ENCODE measurements around the gene LMAN2L. TPM values are rescaled to one million over a fixed set of nuclear protein-coding genes. Genes with fewer than 3 reads are reported as not detected.

Gene LMAN2L
- total and polyA plus RNA-seq, 5 donors, result 12.9 to 24.3 (median 19.8) TPM

DNA sequence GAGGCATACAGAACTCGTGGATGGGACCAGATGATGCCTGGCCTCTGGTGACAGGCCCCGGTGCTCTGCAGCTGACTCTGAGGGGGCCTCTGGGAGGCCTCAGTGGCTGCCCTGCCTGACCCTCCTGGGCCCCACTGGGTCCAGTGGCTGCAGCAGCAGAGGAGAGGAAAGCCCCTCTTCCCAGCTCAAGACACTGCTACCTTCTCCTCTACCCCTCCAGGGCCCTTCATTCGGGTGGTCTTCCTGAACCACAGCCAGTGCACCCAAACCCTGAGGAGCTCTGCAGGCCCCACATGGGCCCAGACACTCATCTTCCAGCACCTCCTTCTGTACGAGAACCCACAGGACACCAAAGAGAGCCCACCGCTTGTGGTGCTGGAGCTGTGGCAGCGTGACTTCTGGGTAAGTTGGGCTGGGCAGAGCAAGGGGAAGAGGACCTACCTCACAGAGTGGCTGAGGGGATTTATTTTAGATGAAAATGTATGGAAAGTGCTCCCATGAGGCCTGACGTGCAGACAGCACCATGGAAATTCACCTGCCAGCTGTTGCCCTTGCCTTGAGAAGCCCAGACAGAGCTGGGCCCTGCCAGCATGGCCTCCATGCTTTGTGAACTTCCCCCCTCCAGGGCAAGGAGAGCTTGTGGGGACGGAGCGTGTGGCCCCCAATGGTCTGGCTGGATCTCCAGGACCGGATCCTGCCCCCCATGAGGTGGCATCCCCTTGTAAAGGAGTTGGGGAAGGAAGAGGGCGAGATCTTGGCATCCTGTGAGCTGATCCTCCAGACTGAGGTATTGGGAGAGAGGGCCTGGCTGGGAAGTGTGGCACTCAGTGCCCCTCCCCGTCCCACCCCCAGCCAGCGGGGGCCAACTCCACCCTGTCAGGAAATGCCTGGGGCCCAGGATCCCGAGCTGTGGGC is 46.3 kb downstream of the LMAN2L start:
- intact Hi-C loops (cut with DNase I), result no loop called here
- Histone ChIP-seq H3K4me3 (ENCODE audit: low read length) (no peak overlapping the region), H3K9me3 (ENCODE audit: control insufficient read depth, low read length) (no peaks in the 10 kb centered on the region), H3K4me1 (ENCODE audit: control insufficient read depth, insufficient read depth, low read length) (no peaks in the 10 kb centered on the region), H3K27me3 (ENCODE audit: control insufficient read depth, insufficient read depth) (no peaks in the 10 kb centered on the region), H3K27ac (ENCODE audit: low read length) (no peak overlapping the region)
- 83% methylated on average over 14 of the region's 14 CpGs for WGBS
- no peak for DNase-seq
- no peak for ATAC-seq

- intact Hi-C loops (cut with DNase I), result no loop called here
- peak in 1 of 3 donors; percentile 29 for DNase-seq
- ATAC-seq, result peak in 1 of 2 donors; percentile 6
Observed at GRCh38 chr2:96692094-96692971, 47.5 kb downstream of the LMAN2L start.

DNA sequence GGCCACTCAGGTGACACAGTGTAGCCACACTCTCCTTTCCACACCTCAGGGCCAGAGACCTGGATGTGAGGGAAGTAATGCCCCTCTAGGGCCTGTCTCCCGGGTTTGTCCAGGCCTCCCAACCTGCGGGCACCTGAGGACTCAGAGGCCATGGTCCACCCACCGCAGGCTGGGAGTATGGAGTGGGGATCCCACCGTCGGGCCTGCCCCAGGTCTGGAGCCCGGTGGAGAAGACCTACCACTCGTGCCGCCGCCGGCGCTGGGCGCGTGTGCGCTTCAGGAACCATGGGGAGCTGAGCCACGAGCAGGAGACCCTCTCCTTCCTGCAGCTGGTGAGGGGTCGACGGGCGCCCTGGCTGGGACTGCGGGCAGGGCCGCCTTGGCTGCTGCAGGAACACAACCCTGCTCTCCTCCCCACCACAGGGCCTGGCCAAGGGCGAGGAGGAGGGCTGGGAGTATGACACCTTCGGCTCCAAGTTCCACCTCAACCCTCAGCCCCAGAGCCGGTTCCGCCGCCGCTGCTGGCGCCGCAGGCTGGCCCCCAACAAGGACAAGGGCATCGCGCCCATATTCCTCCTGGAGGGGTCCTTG is 48.7 kb downstream of the LMAN2L start:
- Histone ChIP-seq H3K4me3 (ENCODE audit: low read length) (no peak overlapping the region), H3K4me1 (ENCODE audit: control insufficient read depth, insufficient read depth, low read length) (no peaks in the 10 kb centered on the region), H3K27ac (ENCODE audit: low read length) (no peak overlapping the region), H3K9me3 (ENCODE audit: control insufficient read depth, low read length) (no peaks in the 10 kb centered on the region), H3K27me3 (ENCODE audit: control insufficient read depth, insufficient read depth) (no peaks in the 10 kb centered on the region)
- DNase-seq, result no peak
- ATAC-seq, result no peak
- 93% methylated on average over 30 of the region's 30 CpGs for WGBS
- intact Hi-C loops (cut with DNase I), result no loop called here

More at GRCh38 chr2:96692094-96692971, 47.5 kb downstream of the LMAN2L start:
- Histone ChIP-seq H3K27me3 (ENCODE audit: control insufficient read depth, insufficient read depth) (no peaks in the 10 kb centered on the region), H3K9me3 (ENCODE audit: control insufficient read depth, low read length) (no peaks in the 10 kb centered on the region), H3K4me1 (ENCODE audit: control insufficient read depth, insufficient read depth, low read length) (no peaks in the 10 kb centered on the region), H3K27ac (ENCODE audit: low read length) (no peak overlapping the region), H3K4me3 (ENCODE audit: low read length) (no peak overlapping the region)
- 85% methylated on average over 14 of the region's 14 CpGs for WGBS

DNA sequence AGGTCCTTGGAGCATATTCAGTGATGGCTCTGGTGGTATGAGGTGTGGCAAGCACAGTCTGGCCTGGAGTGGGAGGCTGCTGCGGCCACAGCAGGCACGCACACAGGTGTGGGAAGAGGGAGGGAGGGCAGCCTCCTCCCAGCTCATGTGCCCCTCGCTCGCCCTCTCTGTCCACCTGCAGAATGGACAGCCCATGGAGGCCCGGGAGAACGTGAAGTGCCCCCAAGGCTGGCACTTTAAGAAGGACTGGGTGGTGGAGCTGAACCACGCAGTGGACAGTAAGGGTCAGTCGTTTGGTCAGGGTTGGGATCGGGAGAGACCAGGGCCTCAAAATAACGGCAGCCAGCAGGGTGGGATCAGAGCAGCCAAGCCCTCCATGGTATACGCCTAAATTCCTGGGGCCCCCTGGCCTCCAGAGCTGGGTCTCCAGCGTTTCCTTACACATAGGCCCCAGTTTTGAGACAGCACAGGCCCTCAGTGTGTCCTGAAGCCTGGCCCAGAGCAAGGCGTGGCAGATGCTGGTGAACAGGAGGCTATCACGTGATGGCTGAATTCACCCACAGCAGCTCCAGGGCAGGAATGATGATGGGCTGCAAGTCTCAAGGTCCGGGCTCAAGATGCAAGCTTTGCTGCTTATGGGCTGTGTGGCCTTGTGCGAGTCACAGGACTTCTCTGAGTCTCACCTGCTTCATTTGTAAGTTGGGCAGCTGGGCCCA is 49.4 kb downstream of the LMAN2L start:
- 91% methylated on average over 16 of the region's 16 CpGs for WGBS
- no peaks in the 10 kb centered on the region for H3K27me3 ChIP-seq (ENCODE audit: control insufficient read depth, insufficient read depth)
- H3K4me3 ChIP-seq (ENCODE audit: low read length), result no peak overlapping the region
- H3K27ac ChIP-seq (ENCODE audit: low read length), result no peak overlapping the region
- H3K4me1 ChIP-seq (ENCODE audit: control insufficient read depth, insufficient read depth, low read length), result no peaks in the 10 kb centered on the region
- ATAC-seq (no peak), DNase-seq (no peak)
- H3K9me3 ChIP-seq (ENCODE audit: control insufficient read depth, low read length), result no peaks in the 10 kb centered on the region
- intact Hi-C loops (cut with DNase I), result no loop called here

DNA sequence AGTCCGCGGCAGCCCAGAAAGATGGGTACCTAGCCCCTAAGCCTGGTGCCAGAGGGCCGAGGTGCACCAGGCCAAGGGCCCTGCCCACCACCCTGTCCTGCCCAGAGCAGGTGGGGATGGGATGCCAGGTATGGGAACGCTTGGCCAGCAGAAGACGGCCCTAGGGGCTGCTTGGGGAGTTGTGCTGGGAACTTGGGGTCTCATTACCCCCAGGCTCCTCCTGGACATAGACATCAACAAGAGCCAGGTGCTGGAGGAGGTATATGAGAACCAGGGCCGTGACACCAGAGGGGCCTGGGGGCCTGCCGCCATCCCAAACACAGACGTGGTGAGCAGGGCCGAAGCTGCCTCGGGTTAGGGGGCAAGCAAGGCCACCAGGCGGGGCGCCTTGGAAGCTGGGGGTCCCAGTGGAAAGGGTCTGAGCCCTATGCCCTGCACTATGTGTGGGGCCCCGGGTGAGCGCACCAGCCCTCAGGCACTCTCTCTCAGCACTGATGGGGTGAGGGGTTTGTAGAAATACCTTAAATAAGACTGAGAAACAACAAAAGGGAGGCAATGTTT is 50.4 kb downstream of the LMAN2L start:
- no peak for ATAC-seq
- no peaks in the 10 kb centered on the region for H3K4me1 ChIP-seq (ENCODE audit: control insufficient read depth, insufficient read depth, low read length)
- 94% methylated on average over 14 of the region's 14 CpGs for WGBS
- no peaks in the 10 kb centered on the region for H3K9me3 ChIP-seq (ENCODE audit: control insufficient read depth, low read length)
- H3K4me3 ChIP-seq (ENCODE audit: low read length), result no peak overlapping the region
- no peak for DNase-seq
- no peak overlapping the region for H3K27ac ChIP-seq (ENCODE audit: low read length)
- intact Hi-C loops (cut with DNase I), result no loop called here
- no peaks in the 10 kb centered on the region for H3K27me3 ChIP-seq (ENCODE audit: control insufficient read depth, insufficient read depth)

GRCh38 chr2:96688649-96689430 is 51.0 kb downstream of the LMAN2L start:
- Histone ChIP-seq H3K27me3 (ENCODE audit: control insufficient read depth, insufficient read depth) (no peaks in the 10 kb centered on the region), H3K9me3 (ENCODE audit: control insufficient read depth, low read length) (no peaks in the 10 kb centered on the region), H3K4me3 (ENCODE audit: low read length) (no peak overlapping the region), H3K27ac (ENCODE audit: low read length) (no peak overlapping the region), H3K4me1 (ENCODE audit: control insufficient read depth, insufficient read depth, low read length) (no peaks in the 10 kb centered on the region)
- intact Hi-C loops (cut with DNase I), result no loop called here
- ATAC-seq (no peak), DNase-seq (no peak)
- WGBS, result 93% methylated on average over 11 of the region's 11 CpGs

- WGBS, result 81% methylated on average over 27 of the region's 27 CpGs
Observed at GRCh38 chr2:96687711-96688640, 51.9 kb downstream of the LMAN2L start.

GRCh38 chr2:96687266-96687665 is 52.6 kb downstream of the LMAN2L start:
- Histone ChIP-seq H3K9me3 (ENCODE audit: control insufficient read depth, low read length) (no peaks in the 10 kb centered on the region), H3K4me3 (ENCODE audit: low read length) (no peak overlapping the region), H3K27me3 (ENCODE audit: control insufficient read depth, insufficient read depth) (no peaks in the 10 kb centered on the region), H3K4me1 (ENCODE audit: control insufficient read depth, insufficient read depth, low read length) (no peaks in the 10 kb centered on the region), H3K27ac (ENCODE audit: low read length) (no peak overlapping the region)
- intact Hi-C loops (cut with DNase I), result no loop called here
- ATAC-seq (no peak), DNase-seq (no peak)
- WGBS, result 95% methylated on average over 3 of the region's 3 CpGs

More at GRCh38 chr2:96687711-96688640, 51.9 kb downstream of the LMAN2L start:
- intact Hi-C loops (cut with DNase I), result no loop called here
- Histone ChIP-seq H3K9me3 (ENCODE audit: control insufficient read depth, low read length) (no peaks in the 10 kb centered on the region), H3K4me3 (ENCODE audit: low read length) (no peak overlapping the region), H3K27me3 (ENCODE audit: control insufficient read depth, insufficient read depth) (no peaks in the 10 kb centered on the region), H3K27ac (ENCODE audit: low read length) (no peak overlapping the region), H3K4me1 (ENCODE audit: control insufficient read depth, insufficient read depth, low read length) (no peaks in the 10 kb centered on the region)
- DNase-seq, result no peak
- ATAC-seq, result no peak
